Thyroid gland (tissue), 4 donors: ENCODE measurements around the gene STOM. TPM values are rescaled to one million over a fixed set of nuclear protein-coding genes. Genes with fewer than 3 reads are reported as not detected.
"Not testable (repeated sequence)": the region's sequence is repeated elsewhere in the genome, so short reads cannot be mapped to it uniquely, and the experiment has no call there.

Source experiments
- DNase-seq, 2 donors: peaks; one replicate each; pipeline ENCODE4 v3.0.0-alpha.2; 2019
- H3K27ac ChIP-seq, 3 donors: fragments of 200-600 bp; sonication (generic); 1 replicate in 2 of 3; 2 replicates in 1 of 3; pipeline ENCODE4 v1.5.1; 2016 to 2019; ENCODE audit warnings: mild to moderate bottlenecking in 1 of 3, moderate library complexity in 1 of 3
- H3K27me3 ChIP-seq: fragments of 200-600 bp; sonication (generic); one replicate; pipeline ENCODE4 v1.5.1; 2019
- H3K36me3 ChIP-seq, 2 donors: fragments of 200-600 bp; sonication (generic); one replicate each; pipeline ENCODE4 v1.5.1; 2016 to 2019
- H3K4me1 ChIP-seq, 2 donors: fragments of 200-600 bp; sonication (generic); one replicate each; pipeline ENCODE4 v1.5.1; 2017 to 2019
- H3K4me3 ChIP-seq, 3 donors: fragments of 200-600 bp; sonication (generic); replicated peaks in 1 of 3; 1 replicate in 2 of 3; 2 replicates in 1 of 3; pipeline ENCODE4 v1.5.1; 2016; ENCODE audit warnings: mild to moderate bottlenecking in 1 of 3
- H3K9me3 ChIP-seq: fragments of 200-600 bp; sonication (generic); one replicate; pipeline ENCODE4 v1.5.1; 2017
- POLR2A ChIP-seq, 2 donors: fragments of 450-650 bp; IDR thresholded peaks; one replicate each; pipeline ENCODE4 v1.6.1; 2017; ENCODE audit warnings: antibody characterized with exemption in 2 of 2, mild to moderate bottlenecking in 2 of 2, moderate library complexity in 1 of 2
- WGBS, 2 donors: methylation state at CpG; one replicate each; pipeline ENCODE4 v1.1.5; 2017; 5-methylcytosine and 5-hydroxymethylcytosine counted together
- intact Hi-C: fragments of 100-400 bp; cut with DNase I; formaldehyde crosslinking; loops from one replicate; pipeline ENCODE4 v1.15.1; 2023
- total RNA-seq, 4 donors: library from RNA; depleted of rRNA; stranded (reverse); fragments of >200 nt; gene quantifications; one replicate each; pipeline ENCODE4 v1.2.3, GENCODE V29; 2016
- TF ChIP-seq, protein P1 (sequence below), 6 experiments: fragments of 200-600 bp in 3 of 6; fragments of 450-650 bp in 3 of 6; sonication (generic) in 3 of 6; IDR thresholded peaks; one replicate each; pipeline ENCODE4 v1.5.1; 2016 to 2019; ENCODE audit warnings: antibody characterized with exemption in 6 of 6, mild to moderate bottlenecking in 2 of 6, inconsistent platforms in 1 of 6, moderate library complexity in 1 of 6

Gene STOM
- total RNA-seq, 4 donors from 2014 or later, result 104 to 275 (median 142) TPM

DNA sequence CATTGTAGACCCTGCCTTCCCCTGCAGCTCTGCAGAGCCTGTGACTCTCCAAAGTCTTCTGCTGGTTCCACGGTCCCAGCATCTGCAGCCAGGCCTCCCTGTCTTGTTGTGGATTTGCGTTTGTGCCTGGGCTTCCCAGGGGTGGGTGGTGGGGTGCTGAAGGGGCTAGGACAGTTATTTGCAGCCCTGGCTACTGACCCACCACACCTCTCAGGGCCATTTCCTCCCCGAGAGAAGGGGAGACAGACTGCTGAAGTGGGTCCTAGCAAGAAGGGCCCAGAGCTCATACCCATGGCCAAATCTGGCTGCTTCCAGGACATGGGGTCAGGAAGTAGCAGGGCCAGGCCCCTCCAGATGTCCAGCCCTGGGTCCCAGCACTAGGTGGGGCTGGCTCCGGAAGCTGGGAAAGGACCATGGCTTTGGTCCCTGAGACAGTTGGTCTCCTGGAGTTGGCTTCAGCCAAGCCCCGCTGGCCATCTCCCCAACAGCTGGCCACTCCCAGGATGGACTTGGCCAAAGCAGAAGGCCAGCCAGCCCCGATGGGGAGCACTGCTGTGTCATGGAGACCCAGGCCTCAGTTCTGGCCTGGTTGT is 75.8 kb downstream of the STOM start:
- H3K27ac ChIP-seq, result peak overlapping the region; percentile 94 to 98 (median 98)
- 78 to 84% methylated on average over 4 of the region's 6 CpGs for WGBS, 2 donors
- H3K36me3 ChIP-seq, result no peaks in the 10 kb centered on the region
- intact Hi-C loops, result no loop called here
- H3K27me3 ChIP-seq, result no peaks in the 10 kb centered on the region
- H3K4me3 ChIP-seq, result no peak overlapping the region
- TF ChIP-seq, protein P1, sequence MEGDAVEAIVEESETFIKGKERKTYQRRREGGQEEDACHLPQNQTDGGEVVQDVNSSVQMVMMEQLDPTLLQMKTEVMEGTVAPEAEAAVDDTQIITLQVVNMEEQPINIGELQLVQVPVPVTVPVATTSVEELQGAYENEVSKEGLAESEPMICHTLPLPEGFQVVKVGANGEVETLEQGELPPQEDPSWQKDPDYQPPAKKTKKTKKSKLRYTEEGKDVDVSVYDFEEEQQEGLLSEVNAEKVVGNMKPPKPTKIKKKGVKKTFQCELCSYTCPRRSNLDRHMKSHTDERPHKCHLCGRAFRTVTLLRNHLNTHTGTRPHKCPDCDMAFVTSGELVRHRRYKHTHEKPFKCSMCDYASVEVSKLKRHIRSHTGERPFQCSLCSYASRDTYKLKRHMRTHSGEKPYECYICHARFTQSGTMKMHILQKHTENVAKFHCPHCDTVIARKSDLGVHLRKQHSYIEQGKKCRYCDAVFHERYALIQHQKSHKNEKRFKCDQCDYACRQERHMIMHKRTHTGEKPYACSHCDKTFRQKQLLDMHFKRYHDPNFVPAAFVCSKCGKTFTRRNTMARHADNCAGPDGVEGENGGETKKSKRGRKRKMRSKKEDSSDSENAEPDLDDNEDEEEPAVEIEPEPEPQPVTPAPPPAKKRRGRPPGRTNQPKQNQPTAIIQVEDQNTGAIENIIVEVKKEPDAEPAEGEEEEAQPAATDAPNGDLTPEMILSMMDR (IDR thresholded peaks at IDR 0.05), result no peak
- TF ChIP-seq POLR2A (IDR thresholded peaks at IDR 0.05), result no peak
- H3K4me1 ChIP-seq, result peaks cover 46 to 80% of the 10 kb centered on the region in 2 donors
- no peak for DNase-seq
- H3K9me3 ChIP-seq, result no peaks in the 10 kb centered on the region

DNA sequence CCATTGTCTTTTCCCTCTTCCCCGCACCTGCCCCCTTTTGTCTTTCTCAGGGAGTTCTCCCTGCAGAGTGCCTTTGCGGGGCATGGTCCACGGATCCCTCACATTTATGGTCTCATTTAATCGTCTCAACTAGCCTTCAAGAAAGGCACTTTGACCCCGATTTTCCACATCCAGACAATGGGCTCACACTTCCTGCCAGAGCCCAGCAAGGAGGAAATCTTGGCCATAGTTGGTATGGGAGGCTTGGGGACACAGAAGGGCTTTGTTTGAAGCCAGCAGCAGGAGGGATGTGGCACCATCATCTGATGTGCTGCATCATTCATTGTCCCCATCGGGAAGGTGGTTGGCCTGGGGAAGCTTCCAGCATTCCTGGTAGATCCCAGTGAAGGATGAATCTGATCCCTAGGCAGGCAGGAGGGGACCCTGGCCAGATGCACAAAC is 77.2 kb downstream of the STOM start:
- Histone ChIP-seq H3K27me3 (no peaks in the 10 kb centered on the region), H3K36me3 (no peaks in the 10 kb centered on the region), H3K4me3 (no peak overlapping the region), H3K27ac (peak overlapping the region in 2 of 3 donors; percentile 94 to 98), H3K9me3 (no peaks in the 10 kb centered on the region), H3K4me1 (peaks cover 59 to 80% of the 10 kb centered on the region in 2 donors)
- TF ChIP-seq, protein P1 (IDR thresholded peaks at IDR 0.05), result no peak
- no peak for TF ChIP-seq POLR2A (IDR thresholded peaks at IDR 0.05)
- 81 to 93% methylated on average over 6 of the region's 6 CpGs for WGBS, 2 donors
- no peak for DNase-seq
- intact Hi-C loops, result no loop called here

DNA sequence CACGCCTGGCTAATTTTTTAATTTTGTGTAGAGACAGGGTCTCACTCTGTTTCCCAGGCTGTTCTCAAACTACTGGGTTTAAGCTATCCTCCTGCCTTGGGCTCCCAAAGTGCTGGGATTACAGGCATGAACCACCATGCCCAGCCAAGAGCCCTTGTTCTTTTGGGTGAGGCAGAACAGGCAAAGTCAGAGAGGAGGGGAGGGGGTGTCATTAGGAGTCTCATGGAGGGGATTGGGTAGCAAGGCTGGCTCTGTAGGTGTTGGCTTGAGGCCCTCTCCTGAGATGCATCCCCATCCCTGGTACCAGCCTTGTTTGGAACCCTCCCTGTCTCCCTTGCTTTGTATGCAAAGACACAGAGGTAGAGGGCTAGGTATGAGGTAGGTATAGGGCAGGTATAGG is 78.0 kb downstream of the STOM start:
- no peak overlapping the region for H3K4me3 ChIP-seq
- intact Hi-C loops, result no loop called here
- no peaks in the 10 kb centered on the region for H3K9me3 ChIP-seq
- TF ChIP-seq POLR2A (IDR thresholded peaks at IDR 0.05), result no peak
- TF ChIP-seq, protein P1 (IDR thresholded peaks at IDR 0.05), result no peak
- no peak for DNase-seq
- H3K4me1 ChIP-seq, result peaks cover 65 to 81% of the 10 kb centered on the region in 2 donors
- no peaks in the 10 kb centered on the region for H3K36me3 ChIP-seq
- no peaks in the 10 kb centered on the region for H3K27me3 ChIP-seq
- H3K27ac ChIP-seq, result peak overlapping the region in 2 of 3 donors; percentile 94 to 98
- WGBS, 2 donors, result 92 to 100% methylated on average over 1 of the region's 1 CpG

DNA sequence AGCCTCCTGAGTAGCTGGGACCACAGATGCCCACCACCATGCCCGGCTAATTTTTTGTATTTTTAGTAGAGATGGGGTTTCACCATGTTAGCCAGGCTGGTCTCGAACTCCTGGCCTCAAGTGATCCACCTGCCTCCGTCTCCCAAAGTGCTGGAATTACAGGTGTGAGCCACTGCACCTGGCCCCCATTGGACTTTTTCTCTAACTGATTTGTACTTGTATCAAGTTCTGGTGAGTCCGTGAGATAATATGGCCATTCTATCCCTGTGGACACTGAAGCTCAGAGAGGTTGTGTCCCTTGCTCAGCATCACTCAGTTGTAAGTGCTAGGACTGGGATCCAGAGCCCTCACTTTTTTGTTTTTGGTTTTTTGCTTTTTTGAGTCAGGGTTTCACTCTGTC is 78.5 kb downstream of the STOM start:
- H3K36me3 ChIP-seq, DNase-seq, H3K27me3 ChIP-seq, intact Hi-C loops, H3K4me3 ChIP-seq, H3K9me3 ChIP-seq: not testable (repeated sequence)
- peak overlapping the region in 2 of 3 donors; percentile 94 to 98 for H3K27ac ChIP-seq
- H3K4me1 ChIP-seq, result peaks cover 70 to 82% of the 10 kb centered on the region in 2 donors
- 74 to 78% methylated on average over 4 of the region's 4 CpGs for WGBS, 2 donors

DNA sequence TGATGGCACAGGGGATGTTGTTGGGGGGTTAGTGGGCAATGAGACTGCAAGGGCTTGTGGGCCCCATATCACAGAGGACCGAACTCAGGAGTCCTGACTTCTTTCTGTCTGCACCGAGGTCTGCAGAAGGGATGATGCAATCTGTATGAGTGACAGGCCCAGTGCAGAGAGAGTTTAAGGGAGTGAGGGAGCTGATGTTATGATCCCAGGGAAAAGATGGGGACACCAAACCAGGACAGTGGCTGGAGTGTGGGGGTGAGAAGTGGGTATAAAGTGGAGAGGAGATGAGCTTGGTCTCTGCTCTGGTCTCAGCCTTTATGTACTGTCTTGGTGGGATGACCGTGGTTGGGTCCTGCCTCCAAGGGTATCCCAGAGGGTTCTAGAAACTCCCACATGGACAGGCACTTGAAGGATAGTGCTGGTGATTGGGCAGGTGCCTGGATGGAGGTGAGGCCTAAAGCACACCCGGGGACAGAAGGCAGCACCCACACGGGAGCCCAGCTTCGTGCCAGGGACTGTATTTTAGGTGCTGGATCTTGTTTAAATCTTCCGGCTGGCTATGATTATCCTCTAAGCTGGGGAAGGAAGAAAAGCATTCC is 80.2 kb downstream of the STOM start:
- DNase-seq, result no peak
- Histone ChIP-seq H3K4me1 (peaks cover 73 to 82% of the 10 kb centered on the region in 2 donors), H3K9me3 (no peaks in the 10 kb centered on the region), H3K36me3 (no peaks in the 10 kb centered on the region), H3K4me3 (peak overlapping the region in 1 of 3 donors; percentile 4), H3K27ac (peak overlapping the region; percentile 84 to 95 (median 93)), H3K27me3 (no peaks in the 10 kb centered on the region)
- intact Hi-C loops, result no loop called here
- TF ChIP-seq POLR2A (IDR thresholded peaks at IDR 0.05), result no peak
- TF ChIP-seq, protein P1 (IDR thresholded peaks at IDR 0.05), result no peak
- 70 to 74% methylated on average over 7 of the region's 7 CpGs for WGBS, 2 donors
